Left lobe of liver (tissue), 2 donors: ENCODE measurements around the gene PRPF38A. TPM values are rescaled to one million over a fixed set of nuclear protein-coding genes. Genes with fewer than 3 reads are reported as not detected.
"Not testable (repeated sequence)": the region's sequence is repeated elsewhere in the genome, so short reads cannot be mapped to it uniquely, and the experiment has no call there.

Experiments
- ATAC-seq: fragments of 200-7000 bp; cut with Tn5 transposase; one replicate; pipeline ENCODE4 v1.9.1; 2020; ENCODE audit warnings: mild to moderate bottlenecking, moderate library complexity
- DNase-seq: peaks from one replicate; pipeline ENCODE4 v3.0.0-alpha.2; 2020; ENCODE audit warnings: low spot score
- total RNA-seq: library from RNA; stranded (reverse); gene quantifications from one replicate; pipeline ENCODE4 v1.2.1, GENCODE V29; 2021
- donor health status: DM: no; HTN: no; CAD: no; lungs with moderate emphysema.
- donor health status: DM: no; HTN: yes; CAD: no.

Gene PRPF38A
- total RNA-seq: 11.8 TPM

- DNase-seq (peak; percentile 96), ATAC-seq (peak; percentile 98)
These were observed at the start of gene PRPF38A, which contains the start of gene ORC1 for GRCh38 chr1:52404116-52404974. Gene PRPF38A (plus strand): TSS chr1:52404602. CDS start chr1:52404750, 148 bp downstream. Gene ORC1 (minus strand): TSS chr1:52404423. CDS start chr1:52402223, 2,200 bp downstream.

GRCh38 chr1:52355436-52355835 is 49.0 kb upstream of the PRPF38A start:
- DNase-seq (no peak), ATAC-seq (no peak)

GRCh38 chr1:52355847-52356505 is 48.4 kb upstream of the PRPF38A start:
- ATAC-seq: no peak
- no peak for DNase-seq

GRCh38 chr1:52356818-52357355 is 47.5 kb upstream of the PRPF38A start:
- DNase-seq: no peak
- ATAC-seq: no peak

- DNase-seq (no peak), ATAC-seq (no peak)
These were observed 47.0 kb upstream of the PRPF38A start for GRCh38 chr1:52357397-52357796.

- ATAC-seq: no peak
- DNase-seq: no peak
These were observed 45.4 kb upstream of the PRPF38A start for GRCh38 chr1:52358851-52359497.

- DNase-seq: no peak
- ATAC-seq: no peak
These were observed 44.5 kb upstream of the PRPF38A start for GRCh38 chr1:52359676-52360594.

- DNase-seq (no peak), ATAC-seq (no peak)
These were observed 43.8 kb upstream of the PRPF38A start for GRCh38 chr1:52360595-52360968.

GRCh38 chr1:52364235-52364839 is 40.1 kb upstream of the PRPF38A start:
- ATAC-seq (no peak), DNase-seq (no peak)

GRCh38 chr1:52365071-52365745 is 39.2 kb upstream of the PRPF38A start:
- ATAC-seq (no peak), DNase-seq (no peak)

GRCh38 chr1:52365746-52366516 is 38.5 kb upstream of the PRPF38A start, which contains the start of gene CC2D1B:
Gene CC2D1B (minus strand): TSS chr1:52366205. CDS start chr1:52364620, 1,585 bp downstream.
- ATAC-seq (peak; percentile 89), DNase-seq (peak; percentile 100)

GRCh38 chr1:52366517-52366827 is 37.9 kb upstream of the PRPF38A start:
- DNase-seq: no peak
- no peak for ATAC-seq

GRCh38 chr1:52367272-52367671 is 37.1 kb upstream of the PRPF38A start:
- no peak for DNase-seq
- ATAC-seq: no peak

- ATAC-seq: peak; percentile 51
- DNase-seq: peak; percentile 73
These were observed 35.8 kb upstream of the PRPF38A start for GRCh38 chr1:52368383-52369172.

- not testable (repeated sequence) for ATAC-seq, DNase-seq
These were observed 34.6 kb upstream of the PRPF38A start for GRCh38 chr1:52369851-52370250.

GRCh38 chr1:52385376-52385775 is 19.0 kb upstream of the PRPF38A start:
- DNase-seq (no peak), ATAC-seq (no peak)

GRCh38 chr1:52386458-52386857 is 17.9 kb upstream of the PRPF38A start:
- ATAC-seq (no peak), DNase-seq (no peak)

GRCh38 chr1:52393174-52393573 is 11.2 kb upstream of the PRPF38A start:
- no peak for ATAC-seq
- DNase-seq: no peak
